Neural crest cell (in vitro differentiated cells): Measurements from ENCODE around the gene TLL1. TPM values are rescaled to one million over a fixed set of nuclear protein-coding genes. Genes with fewer than 3 reads are reported as not detected.

Experiments used
- DNase-seq: peaks from one replicate; pipeline ENCODE4 v3.0.0; 2021; ENCODE audit warnings: low read depth, mixed read lengths, low spot score
- H3K27ac Mint-ChIP-seq: one replicate; pipeline ENCODE4 v1.8.0; 2021; ENCODE audit warnings: mild to moderate bottlenecking, mixed read lengths; ENCODE audit not compliant: unreplicated experiment
- H3K27me3 Mint-ChIP-seq: 2 replicates; pipeline ENCODE4 v1.8.0; 2021; ENCODE audit warnings: low read depth, mild to moderate bottlenecking, mixed read lengths
- H3K36me3 Mint-ChIP-seq: 2 replicates; pipeline ENCODE4 v1.8.0; 2021; ENCODE audit warnings: low read depth, mild to moderate bottlenecking, mixed read lengths
- H3K4me1 Mint-ChIP-seq: 2 replicates; pipeline ENCODE4 v1.8.0; 2021; ENCODE audit warnings: mixed read lengths
- H3K4me3 Mint-ChIP-seq: one replicate; pipeline ENCODE4 v1.8.0; 2021; ENCODE audit warnings: mild to moderate bottlenecking, mixed read lengths
- H3K9me3 Mint-ChIP-seq: 2 replicates; pipeline ENCODE4 v1.8.0; 2021; ENCODE audit warnings: mixed read lengths
- CTCF ChIP-seq: fragments of 200-600 bp; sonication (generic); conservative IDR thresholded peaks from 2 replicates; pipeline ENCODE4 v1.5.0; 2021; ENCODE audit warnings: antibody characterized with exemption, mild to moderate bottlenecking
- total RNA-seq: library from RNA; stranded (reverse); gene quantifications from 2 replicates; pipeline ENCODE4 v1.2.1, GENCODE V29; 2021

The TLL1 gene
- total RNA-seq, 1 donor from 2014 or later = 2.2 TPM

GRCh38 chr4:165928601-165929000 is 55.6 kb downstream of the TLL1 start:
- Mint-ChIP-seq H3K9me3 (no peaks in the 10 kb centered on the region), H3K27me3 (no peaks in the 10 kb centered on the region), H3K36me3 (no peaks in the 10 kb centered on the region), H3K27ac (no peak overlapping the region), H3K4me1 (no peaks in the 10 kb centered on the region), H3K4me3 (no peak overlapping the region)
- TF ChIP-seq CTCF = no peak
- no peak for DNase-seq

GRCh38 chr4:165929662-165930061 is 56.6 kb downstream of the TLL1 start:
- no peaks in the 10 kb centered on the region for H3K36me3 Mint-ChIP-seq
- H3K4me3 Mint-ChIP-seq = no peak overlapping the region
- H3K9me3 Mint-ChIP-seq = no peaks in the 10 kb centered on the region
- no peak overlapping the region for H3K27ac Mint-ChIP-seq
- TF ChIP-seq CTCF = no peak
- no peaks in the 10 kb centered on the region for H3K27me3 Mint-ChIP-seq
- DNase-seq = no peak
- H3K4me1 Mint-ChIP-seq = no peaks in the 10 kb centered on the region

- Mint-ChIP-seq H3K27me3 (no peaks in the 10 kb centered on the region), H3K27ac (no peak overlapping the region), H3K4me1 (no peaks in the 10 kb centered on the region), H3K9me3 (no peaks in the 10 kb centered on the region), H3K4me3 (no peak overlapping the region), H3K36me3 (no peaks in the 10 kb centered on the region)
- TF ChIP-seq CTCF = no peak
- no peak for DNase-seq
Measured at GRCh38 chr4:165931741-165932140, 58.7 kb downstream of the TLL1 start.

GRCh38 chr4:165944900-165945299 is 71.9 kb downstream of the TLL1 start:
- DNase-seq = no peak
- H3K27me3 Mint-ChIP-seq = no peaks in the 10 kb centered on the region
- no peaks in the 10 kb centered on the region for H3K36me3 Mint-ChIP-seq
- H3K9me3 Mint-ChIP-seq = peaks cover 3% of the 10 kb centered on the region
- H3K27ac Mint-ChIP-seq = no peak overlapping the region
- H3K4me1 Mint-ChIP-seq = no peaks in the 10 kb centered on the region
- no peak overlapping the region for H3K4me3 Mint-ChIP-seq
- no peak for TF ChIP-seq CTCF

- Mint-ChIP-seq H3K27me3 (no peaks in the 10 kb centered on the region), H3K4me1 (no peaks in the 10 kb centered on the region), H3K27ac (no peak overlapping the region), H3K36me3 (no peaks in the 10 kb centered on the region), H3K9me3 (peaks cover 3% of the 10 kb centered on the region), H3K4me3 (no peak overlapping the region)
- TF ChIP-seq CTCF = no peak
- no peak for DNase-seq
Measured at GRCh38 chr4:165945991-165946390, 73.0 kb downstream of the TLL1 start.

GRCh38 chr4:165947019-165947418 is 74.0 kb downstream of the TLL1 start:
- no peak for TF ChIP-seq CTCF

More at GRCh38 chr4:165947019-165947418, 74.0 kb downstream of the TLL1 start:
- H3K27me3 Mint-ChIP-seq = no peaks in the 10 kb centered on the region
- no peak overlapping the region for H3K27ac Mint-ChIP-seq
- peaks cover 3% of the 10 kb centered on the region for H3K9me3 Mint-ChIP-seq
- H3K36me3 Mint-ChIP-seq = no peaks in the 10 kb centered on the region
- no peaks in the 10 kb centered on the region for H3K4me1 Mint-ChIP-seq
- DNase-seq = no peak
- H3K4me3 Mint-ChIP-seq = no peak overlapping the region
